Activated effector memory CD4-positive, alpha-beta T cell treated with Interleukin-2 at 50 U/mL for 16 hours (primary cell): ENCODE results near the gene KRT27.
"Not testable (repeated sequence)": the region's sequence is repeated elsewhere in the genome, so short reads cannot be mapped to it uniquely, and the experiment has no call there.

Experiments used
- DNase-seq: peaks from one replicate; pipeline ENCODE4 v3.0.0-alpha.2; 2020

Gene KRT27, protein sequence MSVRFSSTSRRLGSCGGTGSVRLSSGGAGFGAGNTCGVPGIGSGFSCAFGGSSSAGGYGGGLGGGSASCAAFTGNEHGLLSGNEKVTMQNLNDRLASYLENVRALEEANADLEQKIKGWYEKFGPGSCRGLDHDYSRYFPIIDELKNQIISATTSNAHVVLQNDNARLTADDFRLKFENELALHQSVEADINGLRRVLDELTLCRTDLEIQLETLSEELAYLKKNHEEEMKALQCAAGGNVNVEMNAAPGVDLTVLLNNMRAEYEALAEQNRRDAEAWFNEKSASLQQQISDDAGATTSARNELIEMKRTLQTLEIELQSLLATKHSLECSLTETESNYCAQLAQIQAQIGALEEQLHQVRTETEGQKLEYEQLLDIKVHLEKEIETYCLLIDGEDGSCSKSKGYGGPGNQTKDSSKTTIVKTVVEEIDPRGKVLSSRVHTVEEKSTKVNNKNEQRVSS

DNA sequence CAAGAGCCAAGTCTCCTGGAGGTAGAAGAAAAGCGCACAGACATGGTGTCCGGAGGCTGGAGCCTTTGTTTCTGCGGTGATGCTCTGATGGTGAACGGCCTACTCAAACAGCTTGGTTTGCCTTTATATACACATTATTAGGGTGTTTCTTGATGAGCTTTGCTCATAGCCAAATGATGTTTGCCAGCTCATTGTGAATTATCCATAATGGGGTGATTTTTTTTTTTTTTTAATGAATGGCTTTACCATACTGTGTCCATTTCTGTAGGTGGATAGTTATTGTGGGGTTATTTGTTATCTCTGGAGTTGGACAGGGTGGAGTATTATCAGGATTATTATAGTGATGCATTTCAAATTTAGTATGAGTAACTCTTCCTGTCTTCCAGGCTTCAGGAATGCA is at the start of gene KRT27:
Gene KRT27 (minus strand): TSS at position 101 of the 400 bp plus-strand sequence. CDS start 57 bp downstream, at position 44.
- DNase-seq = no peak

DNA sequence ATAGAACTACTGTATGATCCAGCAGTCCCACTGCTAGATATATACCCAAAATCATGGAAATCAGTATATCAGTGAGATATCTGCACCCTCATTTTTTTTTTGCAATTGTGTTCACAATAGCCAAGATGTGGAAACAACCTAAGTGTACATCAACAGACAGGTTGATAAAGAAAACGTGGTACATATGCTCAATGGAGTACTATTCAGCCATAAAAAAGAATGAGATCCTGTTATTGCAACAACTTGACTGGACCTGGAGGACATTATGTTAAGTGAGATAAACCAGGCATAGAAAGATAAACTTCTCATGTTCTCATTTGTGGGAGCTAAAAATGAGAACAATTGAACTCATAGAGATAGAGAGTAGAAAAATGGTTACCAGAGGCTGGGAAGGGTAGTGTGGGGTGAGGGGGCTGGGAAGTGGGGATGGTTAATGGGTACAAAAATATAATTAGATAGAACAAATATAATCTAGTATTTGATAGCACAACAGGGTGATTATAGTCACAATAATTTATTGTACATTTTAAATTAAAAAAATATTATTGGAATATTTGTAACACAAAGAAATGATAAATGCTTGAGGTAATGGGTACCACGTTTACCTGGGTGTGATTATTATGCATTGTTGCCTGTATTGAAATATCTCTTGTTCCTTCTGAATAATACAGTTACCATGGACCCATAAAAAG is 47.9 kb upstream of the KRT27 start:
- DNase-seq = no peak

DNA sequence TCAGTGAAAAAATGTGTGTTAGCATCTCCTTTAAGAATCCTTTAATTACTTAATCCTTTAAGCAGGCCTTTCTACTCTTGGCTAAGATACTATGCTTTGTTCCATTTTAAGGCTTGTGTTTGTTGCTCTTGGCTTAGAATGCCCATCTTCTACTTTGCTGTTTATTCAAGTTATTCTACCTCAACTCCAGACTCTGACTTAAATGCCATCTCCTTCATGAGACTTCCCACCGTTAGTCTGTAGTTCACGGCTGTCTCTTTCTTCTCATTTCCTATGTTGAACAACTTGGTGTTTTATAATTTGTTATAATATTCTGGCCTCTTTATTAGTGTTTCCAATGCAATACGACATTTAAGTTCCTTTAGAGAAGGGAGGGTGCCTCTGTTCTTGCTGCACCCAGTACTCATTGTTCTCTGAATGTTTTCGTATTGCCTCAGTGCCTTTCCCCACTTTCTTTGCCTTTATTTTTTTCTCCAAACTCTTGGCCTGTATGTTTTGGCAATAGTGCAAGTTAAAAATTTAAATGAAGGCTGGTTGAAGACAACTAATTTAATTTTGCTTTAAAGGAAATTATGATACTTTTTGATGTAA is 46.2 kb upstream of the KRT27 start:
- DNase-seq = no peak

DNA sequence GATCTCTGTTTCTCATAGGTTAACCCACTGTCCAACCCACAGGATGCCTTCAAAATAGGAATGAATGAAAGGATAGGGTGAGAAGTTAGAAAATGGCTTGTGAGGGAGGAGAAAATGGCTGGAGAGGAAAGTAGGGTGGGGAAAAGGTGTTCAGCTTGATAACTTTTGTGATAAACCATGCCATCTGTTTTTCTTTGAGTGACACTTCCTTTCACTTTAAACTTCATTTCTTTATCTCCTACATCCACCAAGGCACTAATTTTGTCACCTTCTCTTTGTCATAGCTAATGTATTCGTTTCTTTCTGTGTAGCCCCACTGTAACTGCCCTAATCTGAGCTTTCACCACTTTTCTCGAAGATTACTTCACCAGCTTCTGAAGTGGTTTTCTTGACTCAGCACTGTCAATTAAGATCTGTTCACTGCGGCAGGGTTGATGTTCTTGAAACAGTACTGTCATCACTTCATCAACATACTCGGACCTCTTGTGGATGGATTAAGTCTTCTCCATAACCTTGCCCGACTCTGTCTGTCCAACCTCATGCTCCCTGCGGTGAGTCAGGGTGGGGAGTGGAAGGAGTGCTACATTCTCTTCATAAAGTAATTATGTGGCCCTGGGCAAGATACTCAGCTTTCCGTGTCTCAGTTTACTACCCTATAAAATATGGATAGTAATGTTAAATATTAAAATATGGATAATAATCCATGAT is 45.5 kb upstream of the KRT27 start:
- DNase-seq = no peak

DNA sequence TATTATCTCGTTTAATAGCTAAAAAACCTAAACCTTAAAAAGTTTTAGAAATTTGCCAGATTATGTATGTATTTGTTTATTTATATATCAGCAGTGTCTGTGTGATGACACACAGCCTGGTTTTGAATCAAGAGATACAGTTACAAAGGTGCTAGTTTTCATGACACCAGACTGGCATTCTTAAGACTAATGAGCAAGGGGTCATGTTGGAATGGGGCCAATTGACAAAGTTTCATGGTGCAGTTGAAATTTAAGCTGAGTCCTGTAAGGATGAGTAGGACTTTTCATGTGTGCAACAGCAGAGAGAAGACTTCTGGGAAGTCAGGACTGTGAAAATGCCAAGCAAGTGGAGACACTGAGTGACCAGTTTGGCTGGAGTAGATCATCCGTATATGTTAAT is 43.2 kb upstream of the KRT27 start:
- no peak for DNase-seq

DNA sequence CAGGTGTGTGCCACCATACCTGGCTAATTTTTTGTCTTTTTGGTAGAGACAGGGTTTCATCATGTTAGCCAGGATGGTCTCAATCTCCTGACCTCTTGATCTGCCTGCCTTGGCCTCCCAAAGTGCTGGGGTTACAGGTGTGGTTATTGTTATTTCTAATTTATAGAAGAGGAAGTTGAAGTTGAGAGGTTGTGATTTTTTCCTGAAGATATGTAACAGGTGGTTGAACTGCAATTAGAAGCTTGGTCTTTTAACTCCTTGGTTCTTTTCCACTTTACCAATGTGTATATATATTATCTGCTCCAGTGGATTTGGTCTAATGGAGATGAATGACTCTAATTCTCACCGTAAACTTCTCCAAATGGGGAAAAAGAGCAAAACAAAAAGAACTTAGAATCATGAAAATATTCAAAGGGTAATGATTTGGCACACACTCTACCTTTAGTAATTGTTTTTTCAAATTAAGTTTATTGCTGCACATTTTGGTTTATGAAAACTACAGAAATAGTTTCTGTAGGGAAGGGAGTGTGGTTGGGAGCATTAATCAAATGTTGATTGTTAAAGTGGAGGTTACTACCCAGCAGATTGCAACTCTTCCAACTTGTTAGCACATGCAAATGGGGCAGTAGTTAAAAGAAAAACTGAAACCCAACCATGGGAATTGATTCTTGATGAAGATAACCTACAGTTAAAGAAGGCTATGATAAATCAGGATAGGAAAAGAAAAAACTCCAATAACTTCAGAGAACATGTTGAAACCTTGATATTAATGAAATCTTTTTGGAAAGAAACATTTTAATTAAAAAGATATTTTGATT is 41.9 kb upstream of the KRT27 start:
- no peak for DNase-seq

DNA sequence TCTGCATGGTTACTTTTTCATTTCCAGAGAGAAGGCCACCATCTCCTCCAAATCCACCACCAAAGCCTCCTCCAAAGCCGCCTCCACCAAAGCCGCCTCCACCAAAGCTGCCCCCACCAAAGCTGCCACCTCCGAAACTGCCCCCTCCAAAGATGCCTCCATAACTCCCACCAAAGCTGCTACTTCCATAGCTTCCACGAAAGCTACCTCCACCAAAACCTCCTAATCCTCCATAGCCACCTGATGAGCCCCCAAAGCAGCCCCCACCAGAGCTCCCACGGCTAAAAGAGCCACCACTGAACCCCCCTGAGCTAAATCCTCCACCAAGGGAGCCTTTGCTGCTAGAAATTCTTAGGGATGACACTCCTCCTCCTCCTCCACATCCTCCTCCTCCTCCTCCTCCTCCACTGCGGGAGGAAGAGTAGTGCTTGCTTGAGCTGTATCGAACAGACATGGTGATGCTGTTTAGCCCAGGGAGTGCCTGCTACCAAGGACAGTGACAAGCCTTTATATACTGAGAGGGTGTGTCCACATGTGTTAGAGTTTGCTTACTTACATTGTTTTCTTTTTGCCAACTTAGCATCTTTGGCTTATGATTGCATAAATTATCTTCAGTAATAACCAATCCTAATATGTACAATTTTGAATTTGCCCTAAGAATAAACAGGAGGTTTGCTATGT is 39.9 kb upstream of the KRT27 start, which contains the start of gene KRT10:
Gene KRT10 (minus strand): TSS at position 483 of the 681 bp plus-strand sequence. CDS start 29 bp downstream, at position 454.
- DNase-seq = no peak

DNA sequence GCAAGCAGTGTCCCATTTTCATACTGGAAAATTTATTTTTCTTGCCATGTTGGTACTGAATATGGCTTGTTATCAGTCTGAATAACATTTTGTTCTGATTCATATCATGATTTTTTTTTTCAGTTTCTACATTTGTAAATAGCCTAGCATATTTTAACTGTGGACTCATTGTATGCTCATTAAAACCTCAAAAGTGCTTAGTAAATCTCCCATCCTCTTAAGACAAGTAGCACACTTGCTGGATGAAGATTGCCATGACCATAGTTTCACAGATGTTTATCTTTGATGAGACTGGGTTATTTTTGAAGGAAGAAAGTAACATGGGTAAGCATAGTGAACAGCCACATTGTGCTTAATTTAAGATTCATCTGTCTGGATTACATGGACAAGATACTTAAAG is 39.2 kb upstream of the KRT27 start:
- no peak for DNase-seq

DNA sequence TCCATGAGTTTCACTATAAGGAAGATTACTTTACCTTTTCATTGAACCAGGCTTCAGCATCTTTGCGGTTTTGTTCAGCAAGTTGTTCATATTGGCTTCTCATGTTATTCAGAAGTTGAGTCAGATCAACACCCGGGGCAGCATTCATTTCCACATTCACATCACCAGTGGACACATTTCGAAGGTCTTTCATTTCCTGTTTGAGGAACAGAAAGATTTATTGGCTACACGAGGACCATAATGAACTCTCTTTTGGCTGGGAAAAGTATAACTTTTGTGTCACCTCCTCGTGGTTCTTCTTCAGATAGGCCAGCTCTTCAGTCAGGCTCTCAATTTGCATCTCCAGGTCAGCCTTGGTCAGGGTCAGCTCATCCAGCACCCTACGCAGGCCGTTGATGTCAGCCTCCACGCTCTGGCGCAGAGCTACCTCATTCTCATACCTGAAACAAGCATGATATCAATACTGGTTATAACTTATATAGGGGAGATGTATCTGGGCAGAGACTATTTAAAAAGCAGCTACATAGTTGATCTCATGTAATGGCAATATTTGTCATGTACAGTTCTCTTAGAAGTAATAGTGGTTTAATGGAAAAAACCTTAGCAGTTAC is 38.0 kb upstream of the KRT27 start:
- no peak for DNase-seq

DNA sequence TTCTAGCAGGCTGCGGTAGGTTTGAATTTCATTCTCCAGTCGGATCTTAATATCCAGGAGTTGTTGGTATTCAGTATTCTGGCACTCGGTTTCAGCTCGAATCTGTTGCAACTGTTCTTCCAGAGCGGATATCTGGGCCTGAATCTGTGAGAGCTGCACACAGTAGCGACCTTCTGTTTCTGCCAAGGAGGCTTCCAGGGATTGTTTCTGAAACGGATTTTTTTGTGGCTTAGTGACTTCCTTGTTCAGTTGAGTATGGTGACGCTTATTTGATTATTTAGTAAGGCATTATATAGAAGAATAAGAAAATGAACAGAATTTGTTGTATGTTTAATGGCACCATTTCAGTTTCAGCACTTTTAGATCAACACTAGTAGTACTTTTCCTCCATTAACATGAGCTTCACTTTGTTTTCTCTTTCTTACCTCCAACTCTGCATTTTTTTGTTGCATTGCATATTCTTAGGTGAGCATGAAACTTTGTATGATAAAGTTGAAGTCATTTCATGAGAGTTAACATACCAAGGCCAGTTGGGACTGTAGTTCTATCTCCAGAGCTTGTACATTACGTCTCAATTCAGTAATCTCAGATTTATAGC is 37.3 kb upstream of the KRT27 start:
- DNase-seq = no peak

DNA sequence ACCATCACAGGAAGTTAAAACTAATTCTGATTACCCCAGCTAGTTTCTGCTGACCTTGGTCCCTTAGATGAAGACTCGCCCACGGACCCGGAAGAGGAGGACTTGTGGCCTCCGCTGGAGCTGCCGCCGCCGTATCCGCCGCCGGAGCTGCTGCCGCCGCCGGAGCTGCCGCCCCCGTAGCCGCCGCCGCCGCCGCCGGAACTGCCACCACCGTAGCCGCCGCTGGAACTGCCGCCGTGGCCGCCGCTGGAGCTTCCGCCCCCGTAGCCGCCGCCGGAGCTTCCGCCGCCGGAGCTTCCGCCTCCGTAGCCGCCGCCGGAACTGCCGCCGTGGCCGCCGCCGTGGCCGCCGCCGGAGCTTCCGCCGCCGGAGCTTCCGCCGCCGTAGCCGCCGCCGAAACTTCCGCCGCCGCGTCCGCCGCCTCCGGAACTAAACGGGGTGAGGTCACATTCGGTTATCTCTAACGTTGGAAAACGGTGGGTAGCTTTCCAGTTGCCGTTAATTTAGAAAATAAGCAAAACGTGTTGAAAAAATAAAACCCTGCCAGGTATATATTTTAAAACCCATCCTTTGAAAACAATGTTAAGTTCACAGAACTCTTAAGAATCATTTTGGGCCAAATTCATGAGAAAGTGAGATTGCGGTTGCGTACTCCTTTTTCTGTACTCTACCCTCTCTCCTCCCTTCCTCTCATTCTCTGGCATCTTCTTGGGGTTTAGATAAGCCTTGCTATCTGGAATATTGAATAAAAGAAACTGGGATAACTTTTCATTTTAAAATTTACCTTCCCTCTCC is 36.6 kb upstream of the KRT27 start:
- DNase-seq = peak; percentile 80

DNA sequence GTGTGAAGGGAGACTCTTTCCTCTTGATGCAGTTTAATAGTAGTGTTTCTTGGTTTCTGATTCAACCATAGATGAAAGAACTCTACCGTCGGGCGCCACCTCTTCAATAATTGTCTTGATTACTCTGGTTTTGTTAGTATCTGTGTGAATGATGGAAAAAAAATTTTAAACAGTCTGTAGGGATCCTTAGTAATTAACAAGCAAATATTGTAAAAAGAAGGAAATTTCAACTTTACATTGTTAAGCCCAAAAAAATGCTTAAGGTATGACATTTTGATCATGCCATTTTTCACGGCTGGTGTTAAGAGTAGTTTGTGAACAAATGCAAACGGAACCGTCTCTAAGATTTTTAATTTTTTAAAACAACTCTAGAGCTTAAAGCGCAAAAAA is 36.0 kb upstream of the KRT27 start:
- DNase-seq = no peak

DNA sequence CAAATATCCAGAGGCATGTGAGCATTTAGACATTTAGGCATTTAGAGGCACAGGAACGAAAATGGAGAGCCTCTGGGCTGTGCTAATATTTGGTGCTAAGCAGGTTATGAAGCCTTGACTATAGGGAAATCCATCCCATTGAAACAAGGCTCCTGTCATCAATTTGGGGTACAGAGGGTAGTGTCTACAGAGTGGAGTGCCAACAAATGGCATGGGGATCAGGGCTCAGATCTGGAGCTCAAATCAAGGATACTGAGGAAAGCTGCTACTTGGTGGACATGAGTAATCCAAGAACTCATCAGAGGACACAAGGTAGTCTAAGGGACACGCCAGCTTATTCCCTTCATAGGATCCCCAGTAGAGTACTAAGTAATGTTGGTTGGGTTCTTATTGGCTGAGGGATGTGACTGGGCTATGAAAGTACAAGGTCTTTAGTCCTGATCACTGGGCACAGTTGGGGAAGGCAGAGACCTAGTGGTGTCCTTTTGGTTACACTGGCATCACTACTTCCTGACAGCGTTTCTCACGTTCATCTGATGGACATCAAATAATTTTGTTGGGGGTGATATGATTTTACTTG is 34.8 kb upstream of the KRT27 start:
- no peak for DNase-seq

DNA sequence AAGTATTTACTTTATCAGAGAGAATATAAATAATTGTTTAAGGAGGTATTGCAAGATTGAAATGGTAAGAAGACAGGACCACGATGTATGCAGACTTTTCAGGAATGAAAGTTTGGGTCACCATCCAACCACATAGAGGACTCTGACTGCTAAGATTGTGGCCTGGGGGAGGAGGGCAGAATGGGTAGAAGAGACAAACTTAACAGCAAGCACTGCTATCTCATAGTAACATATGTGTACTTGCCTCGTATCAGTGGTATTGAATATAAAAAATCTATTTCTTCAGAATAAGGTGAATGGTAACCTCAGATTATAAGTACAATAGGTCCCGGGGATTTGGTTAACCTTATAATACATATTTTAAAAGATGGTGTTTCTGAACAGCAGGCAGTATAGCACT is 34.2 kb upstream of the KRT27 start:
- no peak for DNase-seq

DNA sequence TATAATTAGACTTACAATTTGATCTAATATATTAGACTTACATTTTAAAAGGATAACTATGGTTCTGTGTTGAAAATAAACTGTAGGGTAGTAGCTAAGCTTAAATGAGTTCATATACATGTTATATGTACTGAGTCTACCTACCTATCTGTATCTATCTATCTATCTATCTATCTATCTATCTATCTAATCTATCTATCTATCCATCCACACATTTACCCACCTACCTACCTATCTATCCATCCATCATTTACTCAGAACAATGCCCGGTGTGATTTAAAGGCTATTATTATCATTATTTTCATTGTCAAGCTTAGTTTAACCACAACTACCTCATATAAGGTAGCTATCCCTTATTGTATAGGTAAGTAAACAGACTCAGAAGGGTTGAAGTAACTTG is 33.0 kb upstream of the KRT27 start:
- DNase-seq = no peak

DNA sequence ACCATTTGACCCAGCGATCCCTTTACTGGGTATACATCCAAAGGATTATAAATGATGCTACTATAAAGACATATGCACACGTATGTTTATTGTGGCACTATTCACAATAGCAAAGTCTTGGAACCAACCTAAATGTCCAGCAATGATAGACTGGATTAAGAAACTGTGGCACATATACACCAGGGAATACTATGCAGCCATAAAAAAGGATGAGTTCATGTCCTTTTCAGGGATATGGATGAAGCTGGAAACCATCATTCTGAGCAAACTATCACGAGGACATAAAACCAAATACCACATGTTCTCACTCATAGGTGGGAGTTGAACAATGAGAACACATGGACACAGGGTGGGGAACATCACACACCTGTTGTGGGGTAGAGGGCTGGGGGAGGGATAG is 32.3 kb upstream of the KRT27 start:
- DNase-seq = not testable (repeated sequence)

DNA sequence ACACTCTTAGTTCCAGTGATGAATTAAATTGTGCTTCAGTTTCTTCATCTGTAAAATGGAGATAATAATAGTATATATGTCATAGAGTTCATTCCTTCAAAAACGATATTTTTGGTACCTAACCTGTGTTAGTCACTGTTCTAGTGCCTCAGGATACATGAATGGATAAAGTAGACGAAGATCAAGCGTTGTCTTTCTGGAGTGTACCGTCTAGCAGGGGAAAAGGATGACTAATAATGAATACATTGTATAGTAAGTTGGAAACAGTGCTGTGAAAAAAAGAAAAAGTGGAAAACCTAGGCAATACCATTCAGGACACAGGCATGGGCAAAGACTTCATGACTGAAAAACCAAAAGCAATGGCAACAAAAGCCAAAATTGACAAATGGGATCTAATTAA is 31.5 kb upstream of the KRT27 start:
- DNase-seq = no peak

DNA sequence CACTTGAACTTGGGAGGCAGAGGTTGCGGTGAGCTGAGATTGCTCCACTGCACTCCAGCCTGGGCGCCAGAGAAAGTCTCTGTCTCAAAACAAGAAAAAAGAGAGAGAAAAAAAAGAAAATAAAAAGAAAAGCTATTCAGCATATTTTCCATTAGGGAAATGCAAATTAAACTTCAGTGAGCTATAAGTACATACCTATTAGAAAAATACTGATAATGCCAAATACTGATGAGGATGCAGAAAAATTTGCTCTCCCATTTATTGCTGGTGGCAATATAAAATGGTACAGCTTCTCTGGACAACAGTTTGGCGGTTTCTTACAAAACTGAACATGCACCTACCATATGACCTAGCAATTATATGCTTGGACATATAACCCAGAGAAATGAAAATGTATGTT is 30.3 kb upstream of the KRT27 start:
- no peak for DNase-seq

DNA sequence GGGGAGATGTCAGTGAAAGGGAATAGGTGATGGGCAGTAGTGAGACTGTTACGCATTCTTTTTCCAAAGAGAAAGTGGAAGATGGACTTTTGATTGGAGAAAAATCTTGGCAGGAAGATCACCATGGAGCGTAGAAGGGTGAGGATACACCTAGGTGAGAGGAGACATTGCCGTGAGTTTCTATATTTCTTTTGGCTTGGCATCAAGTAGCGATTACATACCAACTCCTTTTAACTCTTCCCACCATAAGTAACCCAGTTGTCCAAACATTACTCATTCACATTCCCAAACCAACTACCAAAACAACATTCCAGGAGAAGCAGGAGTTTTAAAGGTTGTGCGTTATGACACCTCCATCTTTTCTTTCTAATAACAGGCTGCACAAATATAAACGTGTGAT is 28.1 kb upstream of the KRT27 start:
- no peak for DNase-seq
